GM12891 (cell line): ENCODE results near the gene CREB5.

Experiments used
- DNase-seq: peaks from one replicate; pipeline ENCODE4 v3.0.0; 2011; ENCODE audit warnings: low spot score; ENCODE audit not compliant: insufficient read length
- FAIRE-seq: peaks from 2 replicates; lab custom pipeline; 2011; peaks lifted over from hg19 to GRCh38; lab: Jason Lieb, UNC
- PAX5 ChIP-seq: IDR thresholded peaks from 2 replicates; pipeline ENCODE4 v1.6.1; 2011; ENCODE audit warnings: low read length, moderate library complexity, mild to moderate bottlenecking; ENCODE audit not compliant: insufficient read depth, severe bottlenecking
- POLR2A ChIP-seq: IDR thresholded peaks from 2 replicates; pipeline ENCODE4 v1.6.1; 2011; ENCODE audit warnings: low read depth, low read length, control low read depth
- POLR2AphosphoS5 ChIP-seq: IDR thresholded peaks from 2 replicates; pipeline ENCODE4 v1.6.1; 2011; ENCODE audit warnings: low read depth, low read length, control low read depth
- POU2F2 ChIP-seq: IDR thresholded peaks from 2 replicates; pipeline ENCODE4 v1.6.1; 2011; ENCODE audit warnings: low read depth, mild to moderate bottlenecking, control low read depth, low read length, moderate library complexity
- SPI1 ChIP-seq: IDR thresholded peaks from 2 replicates; pipeline ENCODE4 v1.6.1; 2011; ENCODE audit warnings: low read depth, low read length, control low read depth
- TAF1 ChIP-seq: IDR thresholded peaks from 2 replicates; pipeline ENCODE4 v1.6.1; 2011; ENCODE audit warnings: low read depth, low read length, control low read depth

The CREB5 gene

DNA sequence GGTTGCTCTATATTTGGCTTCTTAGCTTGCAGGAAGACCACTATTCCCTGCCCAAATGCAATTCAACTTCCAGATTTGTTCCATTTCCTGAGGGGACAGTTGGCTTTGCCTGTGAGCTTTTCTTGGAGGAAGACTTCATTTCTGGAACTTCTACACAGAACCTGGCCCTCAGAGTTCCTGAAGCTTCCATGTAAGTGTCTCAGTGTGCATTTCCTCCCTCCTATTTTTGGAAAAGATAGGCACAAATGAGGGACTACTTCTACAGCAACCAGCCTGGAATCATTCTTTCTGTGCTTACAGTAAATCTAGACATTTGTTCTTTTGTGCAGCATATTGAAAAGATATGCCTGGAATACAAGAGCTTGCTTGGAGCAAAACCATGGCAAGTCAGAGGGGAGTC is 164.3 kb downstream of the CREB5 start:
- no peak for DNase-seq

GRCh38 chr7:28579571-28579970 is 167.3 kb downstream of the CREB5 start:
- FAIRE-seq (no peak), DNase-seq (no peak)
- no peak for TF ChIP-seq TAF1
- TF ChIP-seq PAX5, result no peak
- no peak for TF ChIP-seq POU2F2
- no peak for TF ChIP-seq POLR2A
- no peak for TF ChIP-seq SPI1
- TF ChIP-seq POLR2AphosphoS5, result no peak

More for the DNA sequence above, 164.3 kb downstream of the CREB5 start:
- TF ChIP-seq PAX5 (no peak), TAF1 (no peak), POU2F2 (no peak), POLR2AphosphoS5 (no peak), POLR2A (no peak), SPI1 (no peak)
- FAIRE-seq, result no peak

DNA sequence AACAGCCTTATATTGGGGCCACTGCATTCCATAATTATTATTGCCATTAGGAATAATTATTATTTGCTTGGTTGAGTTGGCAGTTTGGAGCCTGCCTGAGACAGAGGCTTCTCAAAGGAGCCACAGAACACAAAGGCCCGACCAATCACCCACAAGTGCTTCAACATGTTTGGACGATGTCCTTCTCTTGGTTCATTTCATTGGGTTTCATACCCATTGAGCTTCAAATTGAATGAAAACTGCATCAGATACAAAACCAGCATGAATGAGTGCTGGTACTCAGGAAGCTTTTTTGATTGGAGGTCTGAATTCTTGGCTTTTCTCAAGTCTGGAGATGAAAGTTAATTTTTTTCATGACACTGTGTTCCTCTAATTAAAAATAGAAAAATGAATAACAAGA is 168.3 kb downstream of the CREB5 start:
- DNase-seq (no peak), FAIRE-seq (no peak)
- TF ChIP-seq SPI1 (no peak), POU2F2 (no peak), TAF1 (no peak), POLR2A (no peak; the same call in 1 of the 2 replicates), PAX5 (no peak), POLR2AphosphoS5 (no peak)

- DNase-seq, result no peak
- TF ChIP-seq PAX5 (no peak), POU2F2 (no peak), POLR2AphosphoS5 (no peak), TAF1 (no peak), POLR2A (no peak), SPI1 (no peak)
- no peak for FAIRE-seq
Observed at GRCh38 chr7:28581351-28581750, 169.0 kb downstream of the CREB5 start.

- TF ChIP-seq TAF1, result no peak
- TF ChIP-seq POLR2A, result no peak
- no peak for TF ChIP-seq PAX5
- TF ChIP-seq POLR2AphosphoS5, result no peak
- TF ChIP-seq SPI1, result no peak
- TF ChIP-seq POU2F2, result no peak
- FAIRE-seq (no peak), DNase-seq (no peak)
Observed at GRCh38 chr7:28582226-28582625, 169.9 kb downstream of the CREB5 start.

- no peak for FAIRE-seq
Observed at GRCh38 chr7:28584235-28584634, 171.9 kb downstream of the CREB5 start.

DNA sequence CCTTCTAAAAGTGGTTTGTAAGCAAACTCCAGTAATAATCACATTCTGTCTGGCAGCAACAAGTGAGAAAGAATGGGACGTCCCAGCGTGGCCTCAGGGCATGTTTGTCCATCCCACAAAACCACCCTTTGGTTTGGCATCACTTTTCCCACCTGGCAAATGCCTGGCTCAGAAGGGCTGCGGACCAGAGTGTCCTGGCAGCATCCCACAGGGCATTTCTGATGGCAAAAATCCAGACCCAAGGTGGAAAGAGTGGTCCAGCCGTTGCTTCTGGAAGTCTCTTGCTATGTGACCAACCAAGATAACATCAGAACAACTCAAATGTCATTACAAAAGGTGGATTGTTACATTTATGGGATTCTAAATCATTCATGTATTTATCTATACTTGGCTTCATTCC is 174.4 kb downstream of the CREB5 start:
- TF ChIP-seq POU2F2 (no peak), POLR2A (no peak), SPI1 (no peak), PAX5 (no peak), TAF1 (no peak), POLR2AphosphoS5 (no peak)
- no peak for FAIRE-seq
- DNase-seq, result no peak

More at GRCh38 chr7:28584235-28584634, 171.9 kb downstream of the CREB5 start:
- DNase-seq, result no peak
- TF ChIP-seq POLR2AphosphoS5, result no peak
- TF ChIP-seq TAF1, result no peak
- TF ChIP-seq PAX5, result no peak
- TF ChIP-seq POLR2A, result no peak
- no peak for TF ChIP-seq POU2F2
- no peak for TF ChIP-seq SPI1

DNA sequence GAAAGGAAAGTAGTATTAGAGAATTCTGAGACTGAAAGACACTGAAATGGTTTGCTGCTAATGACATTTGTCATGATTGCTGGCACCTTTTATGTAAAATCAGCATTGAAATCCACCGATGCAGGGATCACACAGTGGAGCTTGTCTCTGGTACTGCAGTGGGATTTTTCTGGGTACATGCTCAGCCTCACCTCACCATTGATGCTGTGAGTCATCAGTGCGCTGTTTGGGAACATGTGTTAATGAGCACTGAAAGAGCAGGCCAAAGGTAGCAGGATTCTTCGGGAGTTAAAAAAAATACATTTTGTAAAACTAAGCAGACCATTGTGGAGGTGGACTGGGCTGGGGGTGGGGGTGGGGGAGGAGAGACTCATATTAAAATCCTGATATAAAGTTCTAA is 174.9 kb downstream of the CREB5 start:
- DNase-seq (no peak), FAIRE-seq (no peak)
- no peak for TF ChIP-seq TAF1
- TF ChIP-seq SPI1, result no peak
- no peak for TF ChIP-seq POLR2AphosphoS5
- TF ChIP-seq PAX5, result no peak
- no peak for TF ChIP-seq POLR2A
- no peak for TF ChIP-seq POU2F2

DNA sequence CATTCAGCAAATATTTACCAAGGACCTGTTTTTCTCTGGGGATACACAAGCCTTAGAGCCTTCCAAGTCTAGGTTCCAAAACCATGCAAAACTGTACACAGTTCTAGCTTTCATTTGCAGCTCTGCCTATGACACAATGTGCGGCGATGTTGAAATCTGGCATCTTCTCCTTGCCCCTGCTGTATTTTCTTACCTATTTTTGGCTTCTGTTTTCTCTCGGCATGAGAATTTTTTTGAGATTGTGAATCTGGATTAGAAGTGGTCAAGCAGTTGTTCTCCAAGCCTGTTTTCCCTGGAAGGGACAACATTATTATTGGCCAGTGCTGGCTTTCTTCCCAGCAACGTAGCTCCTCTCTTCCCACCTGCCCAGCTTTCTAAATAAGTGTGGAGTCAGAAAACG is 176.3 kb downstream of the CREB5 start:
- TF ChIP-seq SPI1, result no peak
- TF ChIP-seq POLR2AphosphoS5, result no peak
- TF ChIP-seq PAX5, result no peak
- TF ChIP-seq POU2F2, result no peak
- no peak for TF ChIP-seq TAF1
- DNase-seq (no peak), FAIRE-seq (no peak)

DNA sequence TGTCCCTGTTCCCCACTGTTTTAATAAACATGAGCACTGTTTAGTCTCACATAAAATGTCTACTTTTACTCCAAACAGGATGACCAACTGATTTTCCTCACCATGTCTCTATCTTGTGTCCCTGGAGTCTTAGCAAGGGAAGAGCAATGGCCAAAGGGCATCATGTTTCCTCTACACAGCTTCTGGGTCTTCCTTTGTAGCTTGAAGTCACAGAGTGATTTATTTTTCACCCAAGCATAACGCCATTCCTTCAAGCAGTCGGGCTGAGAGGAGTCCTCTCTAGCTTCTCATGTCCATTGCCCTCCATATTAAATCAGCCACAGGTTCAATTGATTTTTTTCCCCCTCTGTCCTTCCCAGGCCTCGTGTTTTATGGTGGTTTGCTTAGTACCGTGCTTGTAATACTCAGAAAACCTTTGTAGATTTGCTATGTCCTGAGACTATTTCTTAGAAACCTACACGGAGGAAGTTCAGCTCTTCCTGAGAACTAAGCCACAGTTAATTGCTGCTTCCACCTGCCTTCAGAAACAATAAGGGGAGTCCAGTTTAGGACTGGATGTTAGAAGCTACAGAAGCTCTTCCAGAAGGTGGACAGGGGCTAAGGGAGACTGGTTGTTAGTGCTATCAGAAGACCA is 178.8 kb downstream of the CREB5 start:
- DNase-seq (no peak), FAIRE-seq (no peak)
- TF ChIP-seq POLR2AphosphoS5, result no peak
- no peak for TF ChIP-seq SPI1
